Measurements from ENCODE around the gene PCTP. TPM values are rescaled to one million over a fixed set of nuclear protein-coding genes. Genes with fewer than 3 reads are reported as not detected.

The PCTP gene
- total and polyA plus RNA-seq, 12 donors, result 7.2 to 31.7 (median 13.1) TPM

GRCh38 chr17:55762086-55762858, 11.4 kb downstream of the PCTP start:
- Histone ChIP-seq H3K27me3 (no peaks in the 10 kb centered on the region), H3K36me3 (replicated peaks in 1 of 2) (no peaks in the 10 kb centered on the region), H3K4me3 (no peak overlapping the region), H3K4me1 (replicated peaks in 1 of 2) (peaks cover 0 to 28% of the 10 kb centered on the region in 2 donors), H3K9me3 (replicated peaks in 1 of 3) (no peaks in the 10 kb centered on the region), H3K27ac (no peak overlapping the region)
- intact Hi-C loops (cut with DNase I), result no loop called here
- TF ChIP-seq POLR2A (IDR thresholded peaks at IDR 0.05) (no peak), CTCF (IDR thresholded peaks at IDR 0.05) (no peak)
- 92 to 97% (median 96%) methylated on average over 6 of the region's 6 CpGs for WGBS, 4 donors
- no peak for DNase-seq

GRCh38 chr17:55763856-55764255, 13.0 kb downstream of the PCTP start:
- intact Hi-C loops (cut with DNase I), result no loop called here
- WGBS, 4 donors, result 61 to 65% (median 64%) methylated on average over 6 of the region's 6 CpGs
- peaks cover 0 to 18% of the 10 kb centered on the region in 2 donors for H3K4me1 ChIP-seq (replicated peaks in 1 of 2)
- no peak overlapping the region for H3K4me3 ChIP-seq
- H3K27me3 ChIP-seq, result no peaks in the 10 kb centered on the region
- no peak for DNase-seq
- no peaks in the 10 kb centered on the region for H3K9me3 ChIP-seq (replicated peaks in 1 of 3)
- H3K27ac ChIP-seq, result peak overlapping the region in 2 of 5 donors; percentile 9 to 57
- TF ChIP-seq CTCF (IDR thresholded peaks at IDR 0.05) (no peak), POLR2A (IDR thresholded peaks at IDR 0.05) (no peak)
- no peaks in the 10 kb centered on the region for H3K36me3 ChIP-seq (replicated peaks in 1 of 2)

- intact Hi-C loops (cut with DNase I), result loop anchor here in 1 of 2 donors (5.0 kb wide), 1 partner anchor 42 kb away; the partner anchor contains the start of gene TMEM100
- H3K4me3 ChIP-seq, result no peak overlapping the region
- no peaks in the 10 kb centered on the region for H3K9me3 ChIP-seq (replicated peaks in 1 of 3)
- 92 to 96% (median 95%) methylated on average over 4 of the region's 4 CpGs for WGBS, 4 donors
- peaks cover 0 to 22% of the 10 kb centered on the region in 2 donors for H3K4me1 ChIP-seq (replicated peaks in 1 of 2)
- H3K27ac ChIP-seq, result peak overlapping the region in 2 of 5 donors; percentile 9 to 57
- DNase-seq, result no peak
- TF ChIP-seq POLR2A (IDR thresholded peaks at IDR 0.05) (no peak), CTCF (IDR thresholded peaks at IDR 0.05) (no peak)
- no peaks in the 10 kb centered on the region for H3K27me3 ChIP-seq
- H3K36me3 ChIP-seq (replicated peaks in 1 of 2), result no peaks in the 10 kb centered on the region
Observed at GRCh38 chr17:55764610-55765009, 13.8 kb downstream of the PCTP start.

- no peak for DNase-seq
- 91 to 95% (median 92%) methylated on average over 3 of the region's 3 CpGs for WGBS, 4 donors
- TF ChIP-seq POLR2A (IDR thresholded peaks at IDR 0.05) (no peak), CTCF (IDR thresholded peaks at IDR 0.05) (no peak)
- H3K4me1 ChIP-seq (replicated peaks in 1 of 2), result peaks cover 0 to 28% of the 10 kb centered on the region in 2 donors
- intact Hi-C loops (cut with DNase I), result loop anchor here in 1 of 2 donors (5.0 kb wide), 1 partner anchor 43 kb away; the partner anchor contains the start of gene TMEM100
- H3K27ac ChIP-seq, result no peak overlapping the region
- no peaks in the 10 kb centered on the region for H3K27me3 ChIP-seq
- H3K36me3 ChIP-seq (replicated peaks in 1 of 2), result no peaks in the 10 kb centered on the region
- H3K4me3 ChIP-seq, result no peak overlapping the region
- H3K9me3 ChIP-seq (replicated peaks in 1 of 3), result no peaks in the 10 kb centered on the region
Observed at GRCh38 chr17:55765472-55765871, 14.6 kb downstream of the PCTP start.
